GM19035 (cell line): ENCODE results near the gene UBA3.

Experiments used
- ATAC-seq: cut with Tn5 transposase; IDR thresholded peaks from one replicate; pipeline ENCODE4 v1.9.1; 2021; ENCODE audit not compliant: unreplicated experiment

Gene UBA3

DNA sequence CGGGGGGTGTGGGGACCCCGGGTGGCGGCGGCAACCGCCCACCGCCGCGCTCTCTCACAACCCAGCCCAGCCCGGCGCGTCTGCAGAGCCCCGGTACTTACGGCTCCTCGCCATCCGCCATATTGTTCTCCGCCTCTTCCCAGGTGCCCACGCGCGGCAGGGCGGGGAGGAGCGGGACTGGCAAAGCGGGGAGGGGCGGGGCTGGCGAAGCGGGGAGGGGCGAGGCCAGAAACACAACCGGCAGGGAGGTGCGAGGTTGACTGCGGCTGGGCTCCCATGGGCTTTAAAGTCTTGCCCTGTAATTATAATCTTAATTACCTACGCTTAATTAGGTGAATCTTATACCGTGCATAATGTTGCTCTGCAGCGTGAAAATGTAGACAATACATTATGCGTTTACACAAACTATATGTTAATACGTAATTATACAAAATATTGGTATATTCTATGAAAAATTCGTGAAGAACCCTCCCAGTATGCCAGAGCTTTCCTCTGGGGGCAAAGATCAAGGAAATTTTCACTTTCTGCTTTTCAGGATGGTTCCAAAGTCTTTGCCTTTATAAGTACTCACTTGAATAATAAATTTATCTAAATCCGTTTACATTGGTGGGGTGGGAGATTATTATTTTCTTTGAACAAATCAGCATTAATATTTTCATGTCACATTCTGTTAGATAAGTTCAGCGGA lies at the start of gene UBA3:
TSS of gene UBA3 (minus strand) at position 133 of the 688 bp plus-strand sequence. CDS start at position 121, 12 bp downstream.
- peak; percentile 47 for ATAC-seq

DNA sequence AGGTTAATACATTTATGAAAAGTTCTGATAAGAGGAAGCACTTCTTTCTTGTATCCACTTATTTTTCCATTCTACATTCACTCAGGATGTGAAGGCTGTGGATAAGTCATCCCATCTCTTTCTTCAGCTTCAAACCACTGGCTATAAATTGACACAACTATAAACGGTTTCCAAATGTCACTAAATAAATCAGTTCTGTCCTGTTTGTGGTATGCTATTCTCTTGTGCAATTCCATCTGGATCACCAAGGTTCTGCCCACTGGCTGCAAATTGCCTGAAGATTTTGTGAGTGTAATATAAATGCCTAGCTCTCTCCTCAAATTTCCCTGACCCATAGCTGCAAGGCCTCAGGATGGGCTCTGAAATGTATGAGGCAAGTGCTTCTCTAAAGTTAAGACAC lies 49.4 kb upstream of the UBA3 start:
- no peak for ATAC-seq

DNA sequence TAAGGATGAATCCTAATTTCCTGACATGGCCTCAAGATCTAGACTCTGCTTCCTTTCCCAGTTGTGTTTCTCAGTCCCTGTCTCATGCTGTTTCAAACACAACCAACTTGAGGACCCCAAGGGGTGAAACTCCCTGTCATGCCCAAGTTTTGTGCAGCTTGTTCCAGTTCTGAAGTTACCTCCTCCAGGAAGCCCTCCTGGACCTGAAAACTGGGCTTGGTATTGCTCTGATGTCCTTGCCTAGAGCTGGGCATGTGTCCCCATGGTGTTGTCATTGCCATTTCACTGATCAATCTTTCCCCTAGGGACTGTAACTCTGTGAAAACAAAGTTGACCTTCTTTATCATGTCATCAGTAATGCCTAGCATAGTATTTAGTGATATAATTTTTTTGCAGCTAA lies 48.3 kb upstream of the UBA3 start:
- ATAC-seq, result no peak

DNA sequence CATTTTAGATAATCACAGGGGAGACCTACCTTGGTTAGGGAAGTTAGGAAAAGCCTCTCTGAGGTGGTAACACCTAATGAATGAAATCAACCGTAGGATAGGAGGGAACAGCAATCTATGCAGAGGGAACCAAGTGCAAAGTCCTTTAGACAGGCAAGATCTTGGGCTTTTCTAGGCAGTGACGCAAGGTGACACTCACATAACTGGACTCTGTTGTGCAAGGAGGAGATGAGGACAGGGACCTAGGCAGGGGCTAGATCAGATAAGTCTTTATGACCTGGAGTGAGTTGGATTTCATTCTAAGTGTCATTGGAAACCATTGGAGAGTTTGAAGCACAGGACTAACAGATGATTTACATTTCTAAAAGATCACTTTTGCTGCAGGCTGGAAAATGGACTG lies 46.8 kb upstream of the UBA3 start:
- no peak for ATAC-seq

DNA sequence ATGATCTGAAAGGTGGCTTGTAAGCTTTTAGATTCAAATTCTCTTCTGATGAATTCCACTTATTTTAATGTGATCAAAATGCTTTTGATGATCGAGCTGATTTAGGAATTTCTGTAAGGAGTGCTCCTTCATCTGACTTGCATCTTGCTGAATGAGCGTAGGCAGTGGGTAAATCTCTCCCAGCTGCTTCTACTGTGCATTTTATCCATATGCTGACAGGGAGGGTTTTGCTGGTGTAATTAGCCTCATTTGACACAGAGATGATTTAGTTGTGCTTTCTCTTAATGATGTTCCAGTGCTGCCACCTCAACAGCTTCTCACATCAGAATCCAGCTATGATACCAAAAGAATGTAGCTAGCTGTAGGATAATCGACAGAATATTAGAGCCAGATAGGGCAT lies 46.1 kb upstream of the UBA3 start:
- ATAC-seq, result no peak

DNA sequence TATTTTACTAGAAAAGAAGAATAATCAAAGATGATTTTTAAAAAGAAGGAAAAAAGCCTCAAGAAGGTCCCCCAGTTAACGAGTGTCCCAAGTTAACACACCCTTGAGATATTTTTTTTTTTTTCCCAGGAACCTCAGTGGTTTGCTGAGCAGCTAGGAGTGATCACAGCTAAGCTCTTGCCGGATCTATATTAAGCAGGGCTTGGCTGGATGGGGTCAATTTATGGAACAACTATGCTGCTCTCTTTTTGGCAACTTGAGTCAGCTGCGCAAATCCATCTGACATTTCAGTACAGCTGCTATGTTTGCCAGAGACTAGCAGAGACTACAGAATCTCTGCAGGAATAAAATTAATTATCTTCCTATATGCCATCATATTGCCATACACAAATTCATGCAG lies 42.2 kb upstream of the UBA3 start, which contains the start of gene LMOD3:
TSS of gene LMOD3 (minus strand) at position 193 of the 400 bp plus-strand sequence. CDS start 209 bp downstream, outside the sequence.
- ATAC-seq, result no peak

DNA sequence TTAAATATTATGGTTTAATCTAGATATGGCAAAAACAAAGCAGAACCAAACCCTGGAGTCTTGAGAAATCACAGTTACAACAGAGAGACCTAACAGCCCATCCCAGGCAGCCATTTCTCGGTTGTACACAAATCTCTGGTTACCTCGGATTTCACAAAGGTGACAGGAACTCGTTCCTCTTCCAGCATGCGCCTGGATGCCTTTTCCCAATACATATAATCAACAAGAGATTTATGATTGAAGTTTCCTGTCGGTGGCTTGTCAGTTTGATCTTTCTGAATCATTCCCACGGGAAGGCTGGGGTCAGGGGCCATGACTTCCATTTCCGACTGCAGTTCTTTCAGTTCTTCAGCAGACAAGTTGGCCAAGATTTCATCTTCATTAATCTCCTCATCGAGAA lies 41.8 kb upstream of the UBA3 start:
- no peak for ATAC-seq

DNA sequence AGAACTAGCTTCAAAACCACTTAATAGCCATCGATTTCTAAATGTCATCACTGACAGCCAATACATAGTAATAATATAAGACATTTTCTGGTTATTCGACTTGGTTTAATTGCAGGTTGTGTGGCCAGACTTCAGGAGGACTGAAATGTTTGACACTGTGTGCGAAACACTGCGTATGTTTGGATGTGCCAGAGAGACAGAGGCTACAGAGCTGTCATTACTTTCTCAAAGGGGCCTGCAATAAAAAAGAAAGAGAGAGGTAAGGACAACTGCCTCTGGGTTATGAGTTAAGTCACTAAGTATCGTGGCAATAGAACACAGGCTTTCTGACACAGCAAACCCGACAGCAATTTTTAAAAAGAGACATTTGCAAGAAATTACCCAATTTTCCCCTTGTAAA lies 41.3 kb upstream of the UBA3 start:
- no peak for ATAC-seq

DNA sequence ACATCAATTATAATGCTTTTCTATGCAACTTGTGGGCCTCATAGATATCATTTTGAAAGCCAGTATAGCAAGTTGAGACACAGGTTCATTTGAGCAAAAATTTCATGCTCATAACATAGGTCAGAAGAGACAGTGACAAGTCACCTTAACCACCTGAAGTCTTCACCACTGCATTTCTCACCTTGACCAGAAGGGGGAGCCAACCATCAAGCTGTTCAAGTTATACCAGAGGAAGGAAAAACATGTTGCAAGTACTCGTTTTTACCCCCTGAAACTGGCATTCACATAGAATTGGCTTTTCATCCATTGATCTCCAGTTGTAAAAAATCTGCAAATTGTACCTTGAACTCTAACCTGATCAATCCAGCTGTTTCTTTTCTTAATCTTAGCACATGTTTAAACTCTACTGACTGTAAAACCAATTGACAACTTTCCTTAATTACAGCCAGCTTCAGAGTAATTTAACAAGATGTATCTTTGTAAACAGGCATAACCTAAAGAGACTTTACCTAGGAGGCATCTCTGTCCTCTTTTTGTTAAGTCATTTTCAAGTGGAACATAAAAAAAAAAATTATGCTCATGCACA lies 40.8 kb upstream of the UBA3 start:
- ATAC-seq, result peak; percentile 89

DNA sequence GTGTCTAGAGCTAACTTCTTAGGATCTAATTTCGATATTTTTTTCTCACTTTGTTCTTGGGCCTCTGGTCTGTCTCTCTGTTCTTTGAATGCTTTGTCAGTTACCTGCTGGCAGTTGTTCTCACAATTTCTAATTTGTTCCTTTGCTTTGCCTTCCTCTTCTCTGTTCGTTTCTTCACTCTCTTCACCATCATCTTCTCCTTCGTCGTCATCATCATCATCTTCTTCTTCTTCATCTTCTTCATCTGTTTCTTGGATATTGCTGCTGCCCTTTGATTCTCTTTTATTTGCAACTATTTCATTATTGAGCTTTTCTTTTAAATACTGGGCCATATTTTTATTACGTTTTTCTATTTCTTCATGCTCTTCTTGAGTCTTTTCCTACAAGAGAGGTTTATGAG lies 39.5 kb upstream of the UBA3 start:
- ATAC-seq, result no peak

DNA sequence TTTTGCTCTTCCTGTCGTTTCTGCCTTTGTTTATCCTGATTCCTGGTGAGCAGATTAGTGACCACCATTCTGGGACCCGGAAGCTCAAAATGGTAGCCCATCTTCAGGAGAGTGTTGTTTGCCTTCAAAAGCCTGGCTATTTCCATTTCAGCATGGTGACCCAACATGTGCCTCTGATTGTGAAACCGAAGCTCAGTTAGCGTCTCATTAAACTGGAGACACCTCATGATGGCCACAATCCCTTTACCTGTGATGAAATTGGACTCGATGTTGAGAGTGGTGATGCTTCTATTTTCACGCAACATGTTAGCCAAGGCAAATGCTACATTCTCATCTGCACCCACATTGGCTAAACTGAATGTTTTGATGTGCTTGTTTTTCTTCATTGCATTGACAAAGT lies 39.0 kb upstream of the UBA3 start:
- ATAC-seq, result no peak

DNA sequence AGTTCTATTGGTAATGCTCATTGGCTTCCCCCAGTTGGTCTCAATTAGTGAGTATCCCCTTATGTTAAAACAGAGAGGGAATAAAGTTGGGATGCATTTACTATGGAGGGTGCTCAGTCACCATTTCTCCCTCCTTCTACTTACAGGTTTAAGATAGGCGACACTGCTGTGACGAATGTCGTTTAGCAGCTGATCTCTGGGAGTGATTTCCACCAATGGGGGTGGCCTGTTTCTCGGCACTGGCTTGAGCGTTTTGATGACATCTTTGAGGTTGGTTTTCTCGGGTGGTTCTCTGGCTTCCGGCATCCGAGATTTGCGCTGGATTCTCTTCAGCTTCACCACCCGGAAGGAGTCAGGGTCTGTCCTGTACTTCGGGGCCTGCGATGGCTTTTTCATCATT lies 38.4 kb upstream of the UBA3 start:
- ATAC-seq, result no peak

DNA sequence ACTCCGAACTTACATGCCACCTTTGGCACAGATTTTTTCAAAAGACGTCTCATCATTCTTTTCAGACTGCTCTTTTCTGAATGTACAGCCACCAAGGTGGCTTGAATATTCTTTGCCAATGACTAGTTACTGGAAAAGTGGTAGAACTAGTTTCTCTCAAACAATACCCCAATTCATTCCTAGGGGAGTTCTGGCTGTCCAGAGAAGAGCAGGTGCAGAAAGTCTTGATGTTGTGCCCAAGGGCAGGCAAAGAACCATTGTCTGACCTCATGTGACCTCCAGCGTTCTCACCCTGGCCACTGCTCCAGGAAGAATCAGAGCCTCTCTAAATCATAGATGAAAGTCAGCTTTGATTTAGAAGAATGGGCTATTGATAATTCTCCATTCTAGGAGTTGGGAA lies 36.7 kb upstream of the UBA3 start:
- ATAC-seq, result no peak

DNA sequence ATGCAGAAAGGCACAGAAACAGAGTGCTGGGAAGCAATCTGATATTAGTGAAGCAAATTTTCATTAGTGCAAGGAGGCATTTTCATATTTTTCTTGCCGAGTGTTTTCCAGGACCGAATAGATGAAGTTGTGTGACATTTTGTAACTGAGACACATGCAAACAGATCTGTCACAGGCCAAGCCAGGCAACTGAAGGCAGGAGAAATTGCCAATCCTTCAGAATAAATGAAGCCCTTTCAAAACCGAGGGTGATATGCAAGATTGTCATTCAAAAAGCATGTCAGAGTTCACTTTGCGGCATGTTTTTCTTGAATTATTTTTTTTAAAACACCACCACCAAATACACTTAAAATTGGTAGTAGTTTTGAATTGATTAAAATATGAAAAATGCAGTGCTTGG lies 36.0 kb upstream of the UBA3 start:
- no peak for ATAC-seq

DNA sequence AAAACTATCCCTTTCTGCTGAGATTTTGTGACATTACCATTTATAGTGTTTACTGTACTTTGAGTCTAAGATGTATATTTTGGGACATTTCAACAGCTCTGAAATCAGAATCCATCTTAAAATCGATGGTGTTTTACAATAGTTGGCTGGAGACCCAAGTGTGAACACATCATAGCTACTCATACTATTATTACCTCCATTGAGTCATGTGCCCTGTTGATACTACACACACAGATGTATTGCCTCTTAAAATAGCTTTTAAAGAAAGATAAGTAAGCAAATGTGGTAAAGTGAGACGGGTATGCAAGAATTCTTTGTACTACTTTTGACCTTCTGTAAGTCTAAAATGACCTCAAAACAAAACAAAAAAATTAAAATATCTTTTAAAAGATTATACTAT lies 35.6 kb upstream of the UBA3 start:
- no peak for ATAC-seq

DNA sequence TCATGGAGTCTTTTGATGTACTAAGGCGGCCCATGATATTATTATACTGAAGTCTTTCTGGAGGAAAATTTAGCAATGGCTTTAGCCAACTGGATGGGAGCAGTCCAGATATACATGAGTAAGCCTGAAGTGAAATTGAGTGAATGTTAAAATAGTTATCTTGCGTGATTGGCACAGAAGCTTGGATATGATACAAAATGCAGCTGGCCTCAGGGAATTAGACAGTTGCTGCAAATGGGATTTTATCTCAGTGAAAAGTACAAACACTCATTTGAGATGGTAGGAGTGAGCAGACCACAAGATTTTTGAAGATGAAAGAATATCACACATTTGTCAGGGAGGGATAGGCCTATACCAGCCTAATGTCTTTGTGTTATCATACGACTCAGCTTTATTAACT lies 33.4 kb upstream of the UBA3 start:
- ATAC-seq, result no peak

DNA sequence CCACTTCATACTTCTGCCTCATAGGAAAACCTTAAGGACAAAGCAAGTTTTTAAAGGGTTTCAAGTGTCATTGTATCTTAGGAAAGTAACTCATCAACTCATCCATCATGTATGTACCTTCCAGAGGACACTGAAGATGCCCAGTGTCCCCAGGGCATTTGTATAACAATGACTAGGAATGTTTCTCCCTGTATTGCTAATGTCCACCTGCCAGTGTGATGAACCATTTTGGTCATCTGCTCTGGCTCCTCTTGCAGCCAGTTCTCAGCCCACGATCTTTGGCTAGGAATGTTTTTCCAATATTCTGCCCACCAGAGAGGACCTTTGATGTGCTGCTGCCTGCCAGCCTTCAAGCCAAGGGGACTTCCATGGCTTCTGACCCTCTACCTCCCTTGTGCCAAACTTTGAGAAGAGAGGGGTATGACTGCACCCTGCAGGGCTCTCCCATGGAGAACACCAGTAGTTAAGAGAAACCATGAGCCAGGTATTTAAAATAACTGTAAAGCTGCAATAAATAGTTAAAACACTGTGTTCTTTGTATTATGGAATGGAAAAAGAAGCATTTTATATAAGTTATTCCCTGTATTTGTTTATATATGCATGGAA lies 30.9 kb upstream of the UBA3 start:
- no peak for ATAC-seq

DNA sequence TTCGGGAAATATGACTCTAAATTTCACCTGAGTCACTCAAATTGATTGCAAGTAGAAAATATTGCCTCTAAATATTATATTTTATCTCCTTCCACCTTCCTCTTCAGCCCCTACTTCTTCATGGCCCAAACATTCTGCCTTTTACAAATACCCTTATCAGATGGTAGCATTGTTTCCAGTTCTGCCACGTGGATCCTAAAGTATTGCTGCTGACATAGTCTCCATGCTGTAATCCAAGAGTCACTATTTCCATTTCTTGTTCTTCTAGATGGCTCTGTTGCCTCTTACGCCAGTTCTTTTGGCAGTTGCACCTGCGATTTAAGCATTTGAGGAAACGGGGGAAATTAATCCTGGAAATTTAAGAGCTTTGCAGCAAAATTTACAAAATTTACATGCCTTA lies 28.6 kb upstream of the UBA3 start:
- ATAC-seq, result no peak

DNA sequence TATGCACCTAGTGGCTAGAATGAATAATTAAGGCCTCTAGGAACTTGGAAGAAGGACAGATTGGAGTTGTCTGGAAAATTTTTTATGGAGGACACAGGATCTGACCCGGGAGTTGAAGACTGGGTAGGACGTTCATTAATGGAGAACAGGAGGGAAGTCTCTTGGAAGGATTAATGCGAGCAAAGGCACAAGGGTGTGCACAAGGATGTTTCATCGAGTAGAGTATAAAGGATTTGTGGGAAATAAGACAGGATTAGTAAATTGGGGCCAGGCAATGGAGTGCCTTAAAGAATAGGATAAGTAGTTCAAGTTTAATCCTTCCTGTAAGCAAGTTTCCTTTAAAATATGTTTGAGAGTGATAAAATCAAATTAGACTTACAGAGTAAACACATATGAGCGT lies 27.7 kb upstream of the UBA3 start:
- no peak for ATAC-seq

DNA sequence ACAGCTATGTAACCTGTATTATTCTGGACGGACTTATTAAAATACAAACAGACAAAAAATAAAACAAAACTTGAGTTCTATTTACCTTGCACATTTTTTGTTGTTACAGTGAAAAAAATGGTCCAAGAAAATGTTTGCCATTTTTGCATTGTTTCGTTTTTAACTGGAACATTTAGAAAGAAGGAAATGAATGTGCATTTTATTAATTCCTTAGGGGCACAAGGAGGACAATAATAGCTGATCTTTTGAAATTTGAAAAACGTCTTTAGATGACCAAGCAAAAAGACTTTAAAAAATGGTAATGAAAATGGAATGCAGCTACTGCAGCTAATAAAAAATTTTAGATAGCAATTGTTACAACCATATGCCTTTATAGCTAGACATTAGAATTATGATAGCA lies 25.2 kb upstream of the UBA3 start:
- no peak for ATAC-seq

DNA sequence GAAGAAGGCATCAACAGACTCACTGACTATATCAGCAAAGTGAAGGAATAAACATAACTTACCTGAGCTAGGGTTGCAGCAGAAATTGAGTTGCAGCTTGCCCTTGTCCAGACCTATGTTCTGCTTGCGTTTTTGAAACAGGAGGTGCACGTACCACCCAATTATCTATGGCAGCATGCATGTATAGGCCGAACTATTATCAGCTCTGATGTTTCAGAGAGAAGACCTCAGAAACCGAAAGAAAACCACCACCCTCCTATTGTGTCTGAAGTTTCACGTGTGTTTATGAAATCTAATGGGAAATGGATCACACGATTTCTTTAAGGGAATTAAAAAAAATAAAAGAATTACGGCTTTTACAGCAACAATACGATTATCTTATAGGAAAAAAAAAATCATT lies 24.4 kb upstream of the UBA3 start:
- no peak for ATAC-seq

DNA sequence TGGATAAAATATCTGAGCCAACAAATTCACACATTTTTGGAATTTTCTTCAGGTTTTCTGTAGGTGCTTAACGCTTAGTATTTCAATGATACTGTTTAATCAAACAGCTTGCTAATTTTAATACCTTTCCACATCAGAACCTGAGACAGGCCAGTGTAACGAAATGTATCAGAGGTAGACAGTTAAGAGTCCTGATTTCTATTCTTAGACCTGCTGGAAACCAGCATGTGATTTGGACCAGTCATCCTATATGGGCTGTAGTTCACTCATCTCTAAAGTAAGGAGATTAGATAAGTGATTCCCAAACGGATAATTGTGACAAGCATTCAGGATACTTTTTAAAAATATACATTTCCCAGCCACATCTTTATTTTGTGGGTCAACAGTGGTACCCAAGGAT lies 23.0 kb upstream of the UBA3 start:
- no peak for ATAC-seq

DNA sequence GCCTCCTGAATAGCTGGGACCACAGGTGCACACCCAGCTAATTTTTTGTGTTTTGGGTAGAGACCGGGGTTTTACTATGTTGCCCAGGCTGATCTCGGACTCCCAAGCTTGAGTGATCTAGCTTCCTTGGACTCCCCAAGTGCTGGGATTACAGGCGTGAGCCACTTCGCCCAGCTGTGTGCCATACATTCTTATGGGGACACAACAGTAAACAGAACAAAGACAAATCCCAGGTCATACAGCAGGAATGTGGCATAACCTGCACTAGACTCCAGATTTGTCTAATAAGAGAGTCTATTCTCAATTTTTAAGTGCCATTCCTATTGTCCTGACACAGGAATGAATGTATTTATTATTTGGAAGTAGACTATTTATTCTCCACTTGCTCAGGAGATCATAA lies 22.2 kb upstream of the UBA3 start:
- no peak for ATAC-seq
